C4-2B (cell line): ENCODE results near the gene TTC4.

Experiments
- CTCF ChIP-seq: fragments of 450-650 bp; conservative IDR thresholded peaks from 2 replicates; pipeline ENCODE4 v1.5.1; 2017; ENCODE audit warnings: mild to moderate bottlenecking
- ZFX ChIP-seq: fragments of 450-650 bp; IDR thresholded peaks from 2 replicates; pipeline ENCODE4 v1.6.1; 2017

GRCh38 chr1:54787604-54788003 lies 71.9 kb downstream of the TTC4 start:
- no peak for TF ChIP-seq CTCF
- TF ChIP-seq ZFX = no peak
